Melanocyte of skin (primary cell): Measurements from ENCODE around the gene LAP3. TPM values are rescaled to one million over a fixed set of nuclear protein-coding genes. Genes with fewer than 3 reads are reported as not detected.

Experiments used
- total RNA-seq, 2 donors: library from RNA; depleted of rRNA; stranded (reverse); fragments of >200 nt; gene quantifications; 2 replicates each; pipeline ENCODE4 v1.2.3, GENCODE V29; 2012

The LAP3 gene
- total RNA-seq, result 100 to 1,000 TPM; 449 to 633 TPM

GRCh38 chr4:17576932-17577664, at the start of gene LAP3:
LAP3 (plus strand) TSS chr4:17577198; CDS start chr4:17577466, 268 bp downstream.

DNA sequence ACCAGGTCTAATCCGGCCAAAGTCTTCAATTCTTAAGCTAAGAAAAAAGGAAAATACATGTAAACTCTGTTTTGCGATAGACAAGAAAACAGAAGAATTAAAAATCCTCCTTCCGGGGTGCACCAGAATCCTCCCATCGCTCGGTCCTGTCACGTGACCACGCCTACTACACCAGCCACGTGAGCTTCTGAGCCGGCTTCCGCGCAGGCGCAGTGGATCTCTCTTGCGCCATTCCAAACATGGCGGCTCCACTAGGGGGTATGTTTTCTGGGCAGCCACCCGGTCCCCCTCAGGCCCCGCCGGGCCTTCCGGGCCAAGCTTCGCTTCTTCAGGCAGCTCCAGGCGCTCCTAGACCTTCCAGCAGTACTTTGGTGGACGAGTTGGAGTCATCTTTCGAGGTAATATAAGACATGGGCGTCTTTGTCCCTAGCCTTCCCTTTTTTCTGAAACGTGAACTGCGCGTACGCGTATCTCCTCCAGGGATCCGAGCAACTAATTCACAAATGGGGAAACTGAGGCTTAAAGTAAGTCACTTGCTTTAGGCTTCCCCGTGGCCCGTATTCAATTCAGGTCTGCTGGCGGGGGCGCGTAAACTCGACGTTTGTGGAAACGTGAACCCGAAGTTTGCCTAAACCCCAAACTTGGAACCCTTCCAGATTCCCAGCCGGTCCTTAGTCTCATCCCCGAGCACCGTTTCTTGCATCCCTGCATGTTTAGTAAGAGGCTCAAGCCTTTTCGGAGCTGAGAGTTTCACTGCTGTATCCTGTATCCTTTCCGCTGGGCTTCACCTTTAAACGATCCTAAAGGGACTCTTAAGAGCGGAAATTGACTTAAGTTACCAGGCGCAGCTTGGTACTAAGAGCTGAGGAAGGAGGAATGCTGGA, 37.7 kb downstream of the LAP3 start, which contains the start of gene MED28:
TSS of gene MED28 (plus strand) at position 226 of the 884 bp plus-strand sequence. CDS start at position 240, 14 bp downstream.

Other genes with a start within 250 kb of the LAP3 start
- 10 to 100 TPM; 37.5 to 44.6 TPM for gene QDPR, start 65.1 kb upstream of the LAP3 start, total RNA-seq
- not detected for gene CLRN2, start 62.0 kb upstream of the LAP3 start, total RNA-seq
- 1 to 10 TPM; 5.9 to 8.0 TPM for gene MED28, start 37.4 kb downstream of the LAP3 start, total RNA-seq
- gene FAM184B, start 204.4 kb downstream of the LAP3 start, total RNA-seq, result under 1 TPM; 0.67 to 0.69 TPM
- 10 to 100 TPM; 22.7 to 26.3 TPM for gene DCAF16, start 233.6 kb downstream of the LAP3 start, total RNA-seq
- gene NCAPG, start 233.8 kb downstream of the LAP3 start, total RNA-seq, result 10 to 100 TPM; 33.7 to 59.6 TPM